T-helper 2 cell treated with Interferon-gamma antibody and Interleukin-4, amounts not matched to agents 5 μg/mL and 100 μg/mL, for 36 hours (primary cell): ENCODE measurements around the gene WDR41.
"Not testable (repeated sequence)": the region's sequence is repeated elsewhere in the genome, so short reads cannot be mapped to it uniquely, and the experiment has no call there.

Experiments
- DNase-seq: peaks from one replicate; pipeline ENCODE4 v3.0.0; 2021; ENCODE audit warnings: low spot score
- H3K27ac Mint-ChIP-seq: one replicate; pipeline ENCODE4 v1.8.0; 2021; ENCODE audit warnings: mild to moderate bottlenecking, mixed read lengths
- H3K27me3 Mint-ChIP-seq: one replicate; pipeline ENCODE4 v1.8.0; 2021; ENCODE audit warnings: low read depth, mixed read lengths
- H3K36me3 Mint-ChIP-seq: one replicate; pipeline ENCODE4 v1.8.0; 2021; ENCODE audit warnings: low read depth, mixed read lengths
- H3K4me1 Mint-ChIP-seq: one replicate; pipeline ENCODE4 v1.8.0; 2021; ENCODE audit warnings: low read depth, mixed read lengths
- H3K4me3 Mint-ChIP-seq: one replicate; pipeline ENCODE4 v1.8.0; 2022; ENCODE audit warnings: mild to moderate bottlenecking, moderate library complexity, mixed read lengths
- H3K9me3 Mint-ChIP-seq: one replicate; pipeline ENCODE4 v1.8.0; 2021; ENCODE audit warnings: mixed read lengths

Gene WDR41

DNA sequence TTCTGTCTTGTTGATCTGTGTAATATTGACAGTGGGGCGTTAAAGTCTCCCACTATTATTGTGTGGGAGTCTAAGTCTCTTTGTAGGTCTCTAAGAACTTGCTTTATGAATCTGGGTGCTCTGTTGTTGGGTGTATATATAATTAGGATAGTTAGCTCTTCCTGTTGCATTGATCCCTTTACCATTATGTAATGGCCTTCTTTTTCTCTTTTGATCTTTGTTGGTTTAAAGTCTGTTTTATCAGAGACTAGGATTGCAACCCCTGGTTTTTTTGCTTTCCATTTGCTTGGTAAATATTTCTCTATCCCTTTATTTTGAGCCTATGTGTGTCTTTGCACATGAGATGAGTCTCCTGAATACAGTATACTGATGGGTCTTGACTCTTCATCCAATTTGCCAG, 105.8 kb downstream of the WDR41 start:
- not testable (repeated sequence) for DNase-seq, H3K36me3 Mint-ChIP-seq, H3K27ac Mint-ChIP-seq, H3K27me3 Mint-ChIP-seq, H3K4me1 Mint-ChIP-seq, H3K4me3 Mint-ChIP-seq
- peaks cover 18% of the 10 kb centered on the region for H3K9me3 Mint-ChIP-seq

DNA sequence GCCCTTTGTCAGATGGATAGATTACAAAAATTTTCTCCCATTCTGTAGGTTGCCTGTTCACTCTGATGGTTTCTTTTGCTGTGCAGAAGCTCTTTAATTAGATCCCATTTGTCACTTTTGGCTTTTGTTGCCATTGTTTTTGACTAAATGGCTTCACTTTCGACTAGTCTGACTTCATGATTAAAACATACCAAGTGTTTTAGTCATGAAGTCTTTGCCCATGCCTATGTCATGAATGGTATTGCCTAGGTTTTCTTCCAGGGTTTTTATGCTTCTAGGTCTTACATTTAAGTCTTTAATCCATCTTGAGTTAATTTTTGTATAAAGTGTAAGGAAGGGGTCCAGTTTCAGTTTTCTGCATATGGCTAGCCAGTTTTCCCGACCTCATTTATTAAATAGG, 108.8 kb downstream of the WDR41 start:
- H3K36me3 Mint-ChIP-seq, H3K27me3 Mint-ChIP-seq, DNase-seq, H3K4me3 Mint-ChIP-seq, H3K27ac Mint-ChIP-seq: not testable (repeated sequence)
- peaks cover 18% of the 10 kb centered on the region for H3K9me3 Mint-ChIP-seq
- peaks cover 27% of the 10 kb centered on the region for H3K4me1 Mint-ChIP-seq
